ENCODE results near the gene CLEC3A. TPM values are rescaled to one million over a fixed set of nuclear protein-coding genes. Genes with fewer than 3 reads are reported as not detected.

Gene CLEC3A
- total and polyA plus RNA-seq, 4 donors = 0.26 to 0.49 (median 0.30) TPM; not detected in 1

Other genes starting within 250 kb of the CLEC3A start
- 100 to 1,000 TPM in 1 of 2 donors, 10 to 100 TPM in 1; 79.7 to 147 TPM for gene VAT1L, start 234.0 kb upstream of the CLEC3A start, total RNA-seq
- gene VAT1L, start 234.0 kb upstream of the CLEC3A start, polyA plus RNA-seq (ENCODE audit: insufficient read length in 2 of 2) = 100 to 1,000 TPM; 161 to 185 TPM
- 10 to 100 TPM; 35.8 to 51.5 TPM for gene WWOX, start 77.1 kb downstream of the CLEC3A start, total RNA-seq
- 10 to 100 TPM; 27.5 to 29.2 TPM for gene WWOX, start 77.1 kb downstream of the CLEC3A start, polyA plus RNA-seq (ENCODE audit: insufficient read length in 2 of 2)